Muscle of leg (tissue), 11 donors: ENCODE measurements around the gene SFN. TPM values are rescaled to one million over a fixed set of nuclear protein-coding genes. Genes with fewer than 3 reads are reported as not detected.
"Not testable (repeated sequence)": the region's sequence is repeated elsewhere in the genome, so short reads cannot be mapped to it uniquely, and the experiment has no call there.

Source experiments
- DNase-seq: peaks from one replicate; pipeline ENCODE4 v3.0.0; 2013
- H3K27ac ChIP-seq: one replicate; pipeline ENCODE4 v1.5.1; 2013; ENCODE audit warnings: mild to moderate bottlenecking, low read length, control low read depth
- H3K27me3 ChIP-seq: one replicate; pipeline ENCODE4 v1.6.1; 2013; ENCODE audit warnings: low read length; ENCODE audit not compliant: control insufficient read depth, insufficient read depth
- H3K36me3 ChIP-seq: one replicate; pipeline ENCODE4 v1.6.1; 2013; ENCODE audit warnings: low read length; ENCODE audit not compliant: control insufficient read depth, insufficient read depth
- H3K4me1 ChIP-seq: one replicate; pipeline ENCODE4 v1.6.1; 2013; ENCODE audit warnings: low read length; ENCODE audit not compliant: control insufficient read depth, insufficient read depth
- H3K4me3 ChIP-seq: one replicate; pipeline ENCODE4 v1.5.1; 2013; ENCODE audit warnings: low read length, control low read depth
- H3K9me3 ChIP-seq: replicated peaks from 2 replicates; pipeline ENCODE4 v1.6.1; 2013; ENCODE audit warnings: low read depth, low read length; ENCODE audit not compliant: control insufficient read depth
- WGBS: methylation state at CpG from one replicate; pipeline ENCODE4 v1.1.5; 2013; ENCODE audit warnings: missing lambda C conversion rate; ENCODE audit not compliant: insufficient coverage; 5-methylcytosine and 5-hydroxymethylcytosine counted together
- polyA plus RNA-seq, 8 donors: library from polyadenylated mRNA; unstranded; fragments of 120-200 nt; gene quantifications; one replicate each; pipeline versions ENCODE4 v1.2.1 to v1.2.3, GENCODE V29; 2013; ENCODE audit warnings: inconsistent platforms in 1 of 8, low replicate concordance in 1 of 8; ENCODE audit not compliant: insufficient read length in 8 of 8, insufficient read depth in 1 of 8
- total RNA-seq: library from RNA; stranded (reverse); fragments of 120-200 nt; gene quantifications from one replicate; pipeline ENCODE4 v1.2.4, GENCODE V29; 2013

The SFN gene
- total and polyA plus RNA-seq, 9 donors = 0.18 to 23.9 (median 0.31) TPM

DNA sequence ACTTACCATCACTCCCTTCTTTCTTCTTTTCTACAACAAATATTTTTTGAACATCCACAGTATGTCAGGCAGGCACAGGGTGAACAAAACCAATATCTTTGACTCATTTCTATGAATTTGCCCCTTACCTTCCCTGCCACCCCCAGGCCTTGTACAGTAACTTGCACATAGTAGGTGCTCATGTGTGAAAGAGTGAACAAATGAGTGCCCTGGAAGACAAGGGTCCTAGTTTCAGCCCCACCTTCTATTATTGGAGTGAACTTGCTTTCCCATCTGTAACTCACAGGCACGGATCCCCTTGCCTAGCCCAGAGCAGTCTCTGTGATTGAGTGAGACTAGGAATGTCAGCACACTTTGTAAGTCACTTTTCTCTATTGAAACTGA is 23.6 kb upstream of the SFN start:
- H3K4me3 ChIP-seq = no peak overlapping the region
- 80% methylated on average over 1 of the region's 1 CpG for WGBS
- H3K27ac ChIP-seq = no peak overlapping the region
- no peaks in the 10 kb centered on the region for H3K9me3 ChIP-seq
- no peak for DNase-seq
- H3K27me3 ChIP-seq = no peaks in the 10 kb centered on the region
- peaks cover 64% of the 10 kb centered on the region for H3K36me3 ChIP-seq
- no peaks in the 10 kb centered on the region for H3K4me1 ChIP-seq

DNA sequence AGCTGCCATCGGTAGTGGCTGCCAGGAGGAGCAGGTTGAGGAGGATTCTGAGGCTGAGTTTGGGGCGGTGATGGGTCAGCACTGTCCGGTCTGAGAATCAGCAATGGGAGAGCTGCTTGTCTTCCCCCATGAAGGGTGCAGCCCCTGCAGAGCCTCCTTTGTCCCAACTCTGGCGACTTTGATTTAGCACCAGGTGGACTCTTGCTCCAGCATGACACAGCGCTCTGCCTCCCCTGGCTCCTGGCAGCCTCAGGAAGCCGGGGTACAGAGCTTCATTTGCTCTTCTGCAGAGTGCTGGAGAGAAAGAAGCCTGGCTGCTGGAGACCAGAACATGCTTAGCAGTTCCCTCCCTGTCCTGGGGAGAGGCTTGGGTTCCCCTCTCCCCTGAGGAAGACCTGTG is 23.2 kb upstream of the SFN start:
- no peak overlapping the region for H3K27ac ChIP-seq
- no peaks in the 10 kb centered on the region for H3K9me3 ChIP-seq
- no peak overlapping the region for H3K4me3 ChIP-seq
- no peak for DNase-seq
- H3K36me3 ChIP-seq = peaks cover 59% of the 10 kb centered on the region
- no peaks in the 10 kb centered on the region for H3K27me3 ChIP-seq
- 87% methylated on average over 5 of the region's 6 CpGs for WGBS
- no peaks in the 10 kb centered on the region for H3K4me1 ChIP-seq

DNA sequence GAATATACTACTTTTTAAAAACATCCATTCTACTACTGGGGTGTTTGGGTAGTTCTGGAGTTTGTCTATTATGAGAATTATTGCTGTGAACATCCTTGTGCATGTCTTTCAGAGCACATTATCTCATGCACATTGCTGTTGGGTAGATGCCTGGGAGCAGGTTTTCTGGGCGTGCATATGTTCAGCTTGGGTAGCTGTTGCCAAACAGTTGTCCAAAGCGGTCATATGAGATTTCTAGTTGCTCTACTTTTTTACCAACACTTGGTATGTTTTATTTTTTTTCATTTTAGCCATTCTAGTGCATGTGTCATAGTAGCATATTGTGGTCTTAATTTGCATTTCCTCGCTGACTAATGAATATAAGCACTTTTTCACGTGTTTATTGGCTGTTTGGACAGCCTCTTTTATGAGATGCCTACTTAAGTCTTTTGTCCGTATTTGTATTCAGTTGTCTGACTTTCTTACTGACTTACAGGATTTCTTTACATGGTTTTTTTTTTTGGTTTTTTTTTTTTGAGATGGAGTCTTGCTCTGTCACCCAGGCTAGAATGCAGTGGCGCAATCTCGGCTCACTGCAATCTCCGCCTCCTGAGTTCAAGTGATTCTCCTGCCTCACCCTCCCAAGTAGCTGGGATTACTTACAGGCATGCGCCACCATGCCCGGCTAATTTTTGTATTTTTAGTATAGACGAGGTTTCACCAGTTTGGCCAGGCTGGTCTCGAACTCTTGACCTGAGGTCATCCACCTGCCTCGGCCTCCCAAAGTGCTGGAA is 18.3 kb upstream of the SFN start:
- WGBS = 97% methylated on average over 6 of the region's 13 CpGs
- Histone ChIP-seq H3K27me3 (no peaks in the 10 kb centered on the region), H3K4me1 (peaks cover 3% of the 10 kb centered on the region), H3K9me3 (no peaks in the 10 kb centered on the region), H3K27ac (no peak overlapping the region), H3K4me3 (no peak overlapping the region), H3K36me3 (peaks cover 56% of the 10 kb centered on the region)
- peak; percentile 53 for DNase-seq

DNA sequence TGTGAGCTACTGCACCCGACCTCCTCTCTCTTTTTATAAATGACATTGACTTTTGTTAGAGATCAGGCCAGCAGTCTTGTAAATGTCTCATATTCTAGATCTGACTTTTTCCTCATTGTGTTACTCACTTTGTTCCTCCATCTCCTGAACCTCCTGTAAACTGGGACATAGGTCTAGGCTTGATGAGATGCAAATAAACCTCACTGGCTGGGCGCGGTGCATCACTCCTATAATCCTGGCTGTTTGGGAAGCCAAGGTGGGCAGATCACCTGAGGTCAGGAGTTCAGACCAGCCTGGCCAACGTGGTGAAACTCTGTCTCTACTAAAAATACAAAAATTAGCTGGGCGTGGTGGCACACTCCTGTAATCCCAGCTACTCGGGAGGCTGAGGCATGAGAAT is 15.1 kb upstream of the SFN start:
- H3K4me1 ChIP-seq, H3K27ac ChIP-seq, H3K4me3 ChIP-seq, H3K27me3 ChIP-seq, DNase-seq, H3K9me3 ChIP-seq: not testable (repeated sequence)
- WGBS = 84% methylated on average over 4 of the region's 6 CpGs
- peaks cover 64% of the 10 kb centered on the region for H3K36me3 ChIP-seq

DNA sequence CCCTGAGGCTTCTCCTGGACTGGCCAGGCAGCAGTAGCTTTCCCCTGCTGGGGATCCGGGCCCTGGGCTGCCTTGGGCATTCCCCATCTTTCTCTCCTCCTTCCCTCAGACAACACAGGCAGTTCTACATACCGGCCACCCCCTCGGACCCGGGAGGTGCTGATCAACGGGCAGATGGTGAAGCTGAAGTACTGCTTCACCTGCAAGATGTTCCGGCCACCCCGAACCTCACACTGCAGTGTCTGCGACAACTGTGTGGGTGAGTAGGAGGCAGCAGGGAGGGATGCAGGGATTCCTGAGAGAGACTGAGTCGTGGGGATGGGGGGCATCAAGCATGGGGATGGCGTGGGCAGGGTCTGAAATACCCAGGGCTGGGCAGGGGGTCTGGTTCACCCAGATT is 14.4 kb upstream of the SFN start:
- Histone ChIP-seq H3K36me3 (peaks cover 70% of the 10 kb centered on the region), H3K27me3 (no peaks in the 10 kb centered on the region), H3K4me3 (no peak overlapping the region), H3K27ac (no peak overlapping the region), H3K9me3 (no peaks in the 10 kb centered on the region), H3K4me1 (peaks cover 3% of the 10 kb centered on the region)
- no peak for DNase-seq
- 72% methylated on average over 6 of the region's 10 CpGs for WGBS

DNA sequence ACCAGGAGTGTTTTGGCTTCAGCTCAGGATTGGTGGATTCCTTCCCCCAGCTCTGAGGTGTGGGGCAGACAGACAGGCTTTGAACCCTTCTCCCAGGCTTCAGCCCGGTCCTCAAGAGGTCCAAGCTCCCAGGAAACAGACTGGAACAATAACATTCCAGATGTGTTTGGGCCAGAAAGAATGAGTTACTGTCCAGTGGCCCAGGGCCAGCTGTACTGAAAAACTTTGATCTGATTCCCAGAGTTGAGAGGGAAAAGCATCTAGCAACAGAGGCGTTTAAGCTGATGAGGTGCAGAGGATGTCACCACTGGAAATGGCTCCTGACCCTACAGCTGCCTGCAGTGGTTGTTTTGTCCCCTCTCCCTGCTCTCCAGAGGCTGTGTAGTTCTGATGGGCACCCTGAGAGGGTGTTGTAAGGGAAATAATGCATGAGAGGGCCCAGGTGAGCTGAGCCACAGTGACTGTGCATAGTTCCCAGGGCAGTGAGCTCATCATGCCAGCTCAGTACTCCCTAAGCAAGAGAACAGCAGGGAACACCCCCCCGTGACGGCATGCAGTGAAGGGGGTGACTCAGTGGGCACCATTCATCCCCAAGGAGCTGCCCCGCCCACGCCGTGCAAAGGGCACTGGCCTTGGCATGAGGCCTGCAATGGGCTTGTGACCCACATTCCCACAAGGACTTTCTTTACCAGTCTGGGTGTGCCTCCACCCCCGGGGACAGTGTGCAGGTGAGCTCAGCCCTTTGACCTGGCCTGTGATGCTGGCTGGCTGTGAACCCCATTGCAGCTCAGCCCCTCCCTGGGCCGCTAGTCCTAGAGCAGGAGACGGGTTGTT is 13.8 kb upstream of the SFN start:
- peaks cover 73% of the 10 kb centered on the region for H3K36me3 ChIP-seq
- peaks cover 3% of the 10 kb centered on the region for H3K4me1 ChIP-seq
- peak; percentile 65 for DNase-seq
- no peak overlapping the region for H3K27ac ChIP-seq
- H3K27me3 ChIP-seq = no peaks in the 10 kb centered on the region
- 68% methylated on average over 7 of the region's 10 CpGs for WGBS
- H3K9me3 ChIP-seq = no peaks in the 10 kb centered on the region
- no peak overlapping the region for H3K4me3 ChIP-seq

DNA sequence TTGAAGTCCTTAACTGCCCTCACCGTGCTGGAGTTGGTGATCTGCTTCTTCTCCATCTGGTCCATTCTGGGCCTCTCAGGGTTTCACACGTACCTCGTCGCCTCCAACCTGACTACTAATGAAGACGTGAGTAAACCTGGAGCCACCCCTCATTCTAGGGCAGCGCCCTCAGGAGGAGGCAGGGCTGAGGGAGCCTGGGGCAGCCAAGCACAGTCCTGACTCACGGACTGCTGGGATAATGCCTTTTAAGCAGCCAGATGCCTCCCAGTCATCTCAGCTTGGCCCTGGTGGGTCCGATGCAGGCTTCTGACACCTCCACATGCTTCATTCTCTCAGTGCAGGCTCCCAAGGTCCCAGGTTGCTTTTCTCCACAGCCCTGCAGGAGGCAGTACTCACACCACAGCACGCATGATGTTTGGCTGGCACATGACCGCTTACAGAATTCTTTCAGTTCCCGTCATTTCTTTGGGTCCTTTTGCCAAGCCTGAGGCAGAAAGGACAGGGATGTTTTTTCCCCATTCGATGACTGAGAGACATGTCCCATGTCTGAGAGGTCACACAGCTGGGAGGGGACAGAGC is 11.8 kb upstream of the SFN start:
- no peaks in the 10 kb centered on the region for H3K27me3 ChIP-seq

DNA sequence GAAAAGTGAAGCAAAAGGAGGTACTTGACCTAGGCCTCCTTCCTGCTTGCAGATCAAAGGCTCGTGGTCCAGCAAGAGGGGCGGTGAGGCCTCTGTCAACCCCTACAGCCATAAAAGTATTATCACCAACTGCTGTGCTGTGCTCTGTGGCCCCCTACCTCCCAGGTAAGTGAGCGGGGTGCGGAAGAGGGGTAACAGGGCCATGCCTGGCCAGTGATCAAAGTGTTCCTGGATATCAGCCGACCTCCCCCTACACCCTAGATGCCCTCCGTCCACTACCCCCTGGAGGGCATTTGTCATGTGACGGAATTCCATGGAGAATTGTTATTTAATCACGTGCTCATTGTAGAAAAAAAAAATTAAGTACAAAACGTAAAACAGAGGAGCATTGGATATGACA is 10.2 kb upstream of the SFN start:
- Histone ChIP-seq H3K9me3 (no peaks in the 10 kb centered on the region), H3K27me3 (no peaks in the 10 kb centered on the region), H3K27ac (no peak overlapping the region), H3K36me3 (peaks cover 86% of the 10 kb centered on the region), H3K4me1 (peaks cover 5% of the 10 kb centered on the region), H3K4me3 (no peak overlapping the region)
- 72% methylated on average over 3 of the region's 9 CpGs for WGBS
- DNase-seq = no peak

More for the DNA sequence above, 11.8 kb upstream of the SFN start:
- Histone ChIP-seq H3K4me1 (peaks cover 3% of the 10 kb centered on the region), H3K27ac (no peak overlapping the region), H3K36me3 (peaks cover 92% of the 10 kb centered on the region), H3K4me3 (no peak overlapping the region), H3K9me3 (no peaks in the 10 kb centered on the region)
- 76% methylated on average over 12 of the region's 12 CpGs for WGBS
- DNase-seq = no peak

DNA sequence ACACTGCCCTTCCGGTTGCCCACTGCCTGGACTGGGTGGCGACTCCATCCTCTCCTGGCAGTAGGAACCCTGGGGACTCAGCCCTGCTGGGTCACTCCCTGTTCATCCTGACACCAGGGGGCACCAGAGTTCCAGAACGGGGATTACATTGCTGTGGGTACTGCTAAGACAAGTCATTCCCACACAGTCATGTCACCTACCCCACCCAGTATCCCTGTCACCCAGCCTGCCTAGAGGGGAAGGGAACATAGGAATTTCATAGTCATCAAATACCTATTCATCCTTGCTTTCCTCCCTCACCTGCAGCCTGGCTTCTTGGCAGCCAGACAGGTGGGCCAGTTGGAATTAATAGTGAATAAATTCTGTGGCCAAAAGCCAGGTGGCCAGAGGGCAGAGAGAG is 9.8 kb upstream of the SFN start:
- peaks cover 8% of the 10 kb centered on the region for H3K4me1 ChIP-seq
- H3K36me3 ChIP-seq = peaks cover 82% of the 10 kb centered on the region
- DNase-seq = peak; percentile 64
- H3K9me3 ChIP-seq = no peaks in the 10 kb centered on the region
- no peak overlapping the region for H3K27ac ChIP-seq
- H3K27me3 ChIP-seq = no peaks in the 10 kb centered on the region
- WGBS = 41% methylated on average over 2 of the region's 3 CpGs
- H3K4me3 ChIP-seq = no peak overlapping the region

DNA sequence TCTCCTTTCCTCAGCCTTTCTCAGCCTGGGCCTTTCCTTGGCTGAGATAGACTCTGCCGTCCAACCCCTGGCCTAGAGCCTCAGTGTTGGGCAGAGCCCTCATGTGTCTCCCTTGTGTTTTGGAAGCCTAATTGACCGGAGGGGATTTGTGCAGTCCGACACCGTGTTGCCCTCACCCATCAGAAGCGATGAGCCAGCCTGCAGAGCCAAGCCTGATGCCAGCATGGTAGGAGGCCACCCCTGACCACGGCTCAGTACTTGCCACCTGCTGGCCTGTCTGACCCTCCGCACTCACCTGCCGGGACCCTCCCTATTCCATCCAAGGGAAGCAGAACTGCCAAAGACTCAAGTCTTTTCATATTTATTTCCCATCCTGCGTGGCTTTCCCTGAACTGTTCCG is 9.3 kb upstream of the SFN start:
- 94% methylated on average over 10 of the region's 10 CpGs for WGBS
- H3K9me3 ChIP-seq = no peaks in the 10 kb centered on the region
- H3K36me3 ChIP-seq = peaks cover 77% of the 10 kb centered on the region
- no peak overlapping the region for H3K27ac ChIP-seq
- no peak for DNase-seq
- H3K4me3 ChIP-seq = no peak overlapping the region
- peaks cover 9% of the 10 kb centered on the region for H3K4me1 ChIP-seq
- no peaks in the 10 kb centered on the region for H3K27me3 ChIP-seq
